ENCODE results near the gene BRD8.
"Not testable (repeated sequence)": the region's sequence is repeated elsewhere in the genome, so short reads cannot be mapped to it uniquely, and the experiment has no call there.

BRD8 gene

DNA sequence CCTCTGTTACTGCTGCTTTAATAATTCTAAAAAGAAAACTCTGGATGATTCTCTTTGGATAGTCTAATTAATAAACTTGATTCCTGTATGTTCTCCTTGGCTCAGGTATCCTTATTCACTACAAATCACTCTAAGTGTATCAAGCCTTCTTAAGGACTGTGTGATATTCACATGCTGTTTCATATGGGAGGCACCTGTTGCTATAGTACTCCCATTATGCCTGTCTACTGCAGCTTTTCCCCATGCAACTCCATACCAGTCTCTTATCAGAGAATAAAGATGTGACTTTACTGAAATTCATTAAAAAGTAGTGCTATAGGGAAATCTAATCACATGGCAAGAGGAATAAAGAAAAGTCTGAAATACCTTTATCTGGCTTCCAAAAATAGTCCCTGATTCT lies 14.7 kb downstream of the BRD8 start:
- no peak for DNase-seq (ENCODE audit: low spot score)

DNA sequence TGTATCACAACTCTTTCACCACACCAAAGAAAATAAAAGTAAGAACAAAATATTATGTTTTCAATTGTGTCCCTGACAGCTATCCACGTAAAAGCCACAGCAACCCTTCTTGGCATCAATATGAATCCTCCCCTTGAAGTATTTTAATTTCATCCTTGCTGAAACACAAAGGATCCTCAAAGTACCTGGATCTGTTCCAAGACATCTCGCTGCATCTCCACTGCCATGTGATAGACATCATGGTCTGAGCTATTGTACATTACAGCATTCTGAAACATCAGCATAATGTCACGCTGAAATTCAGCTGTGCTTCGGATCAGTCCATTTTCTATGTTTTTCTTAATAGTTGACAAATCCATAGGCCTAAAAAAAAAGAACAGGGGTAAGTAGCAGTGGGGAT lies 17.7 kb downstream of the BRD8 start:
- DNase-seq (ENCODE audit: low spot score): no peak

DNA sequence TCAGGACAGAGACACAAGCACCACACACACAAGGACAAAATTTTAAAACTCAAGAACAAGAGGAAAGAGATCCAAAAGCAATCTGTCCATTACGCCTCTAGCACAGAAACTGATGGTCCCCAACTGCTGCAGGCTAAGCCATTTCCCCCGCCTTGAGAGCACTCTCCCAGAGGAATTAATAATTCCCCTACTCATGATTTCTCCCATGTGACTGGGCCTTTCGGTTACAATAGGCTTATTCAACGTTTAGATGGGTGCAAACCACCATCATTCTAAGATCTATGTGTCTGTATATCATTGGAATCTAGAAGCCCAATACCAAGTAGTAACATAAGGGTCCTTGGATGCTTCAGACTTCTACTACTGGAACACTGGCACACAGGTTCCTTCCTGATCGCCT lies 18.8 kb downstream of the BRD8 start:
- no peak for DNase-seq (ENCODE audit: low spot score)

DNA sequence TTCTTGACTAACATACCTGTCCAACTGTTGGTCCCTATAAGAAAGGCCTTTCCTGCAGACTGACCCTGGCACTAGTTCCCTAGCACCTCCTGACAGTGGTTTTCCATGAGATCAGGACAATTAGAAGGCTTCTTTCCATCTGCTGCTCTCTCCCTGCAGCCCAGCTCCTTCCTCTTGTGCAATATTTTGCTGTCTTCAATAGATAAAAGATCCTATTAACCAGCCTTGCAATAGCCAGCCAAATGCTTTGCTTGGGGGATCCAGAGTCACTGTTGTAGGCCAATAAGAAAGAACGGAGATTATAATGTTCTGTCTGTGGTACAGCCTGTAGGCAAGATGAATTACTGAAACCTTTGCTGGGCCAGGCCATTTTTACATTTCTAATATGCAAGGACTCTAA lies 20.8 kb downstream of the BRD8 start:
- no peak for DNase-seq (ENCODE audit: low spot score)

DNA sequence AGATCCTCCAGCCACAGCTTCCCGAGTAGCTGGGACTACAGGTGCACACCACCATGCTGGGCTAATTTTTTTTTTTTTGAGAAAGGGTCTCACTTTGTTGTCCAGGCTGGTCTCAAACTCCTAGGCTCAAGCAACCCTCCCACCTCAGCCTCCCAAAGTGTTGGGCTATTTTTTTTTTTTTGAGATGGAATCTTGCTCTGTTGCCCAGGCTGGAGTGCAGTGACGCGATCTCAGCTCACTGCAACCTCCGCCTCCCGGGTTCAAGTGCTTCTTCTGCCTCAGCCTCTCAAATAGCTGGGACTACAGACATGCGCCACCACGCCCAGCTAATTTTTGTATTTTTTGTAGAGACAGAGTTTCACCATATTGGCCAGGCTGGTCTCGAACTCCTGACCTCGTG lies 22.5 kb downstream of the BRD8 start:
- DNase-seq (ENCODE audit: low spot score): not testable (repeated sequence)

DNA sequence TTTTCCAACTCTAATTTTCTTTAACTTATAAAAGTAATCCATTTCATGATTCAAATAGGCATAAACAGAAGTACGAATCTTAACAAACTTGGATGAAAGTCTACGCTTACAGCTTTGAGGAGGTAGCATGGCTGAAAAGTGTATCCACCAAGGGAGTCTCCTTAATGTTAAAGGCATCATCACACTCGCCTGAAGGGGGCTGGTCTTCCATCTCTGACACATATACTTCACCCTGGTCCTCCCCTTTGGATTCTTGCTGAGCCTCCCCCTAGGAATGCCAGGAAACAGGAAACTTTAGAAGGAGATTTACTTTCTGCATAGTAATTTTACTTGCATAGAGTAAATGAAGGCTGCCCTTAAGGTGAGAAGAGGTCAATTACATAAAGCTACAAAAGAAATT lies 28.9 kb downstream of the BRD8 start:
- no peak for DNase-seq (ENCODE audit: low spot score)

DNA sequence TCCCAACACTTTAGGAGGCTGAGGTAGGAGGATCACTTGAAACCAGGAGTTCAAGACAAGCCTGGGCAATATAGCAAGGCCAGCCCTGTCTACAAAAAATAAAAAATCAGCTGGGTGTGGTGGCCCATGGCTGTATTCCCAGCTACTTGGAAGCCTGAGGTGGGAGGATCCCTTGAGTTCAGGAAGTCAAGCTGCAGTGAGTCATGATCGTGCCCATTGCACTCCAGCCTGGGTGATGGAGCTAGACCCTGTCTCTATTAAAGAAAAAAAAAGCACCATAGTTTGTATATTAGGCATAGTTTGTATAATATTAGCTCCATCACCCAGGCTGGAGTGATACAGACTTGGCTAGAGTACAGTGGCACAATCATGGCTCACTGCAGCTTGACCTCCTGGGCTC lies 29.6 kb downstream of the BRD8 start:
- no peak for DNase-seq (ENCODE audit: low spot score)

DNA sequence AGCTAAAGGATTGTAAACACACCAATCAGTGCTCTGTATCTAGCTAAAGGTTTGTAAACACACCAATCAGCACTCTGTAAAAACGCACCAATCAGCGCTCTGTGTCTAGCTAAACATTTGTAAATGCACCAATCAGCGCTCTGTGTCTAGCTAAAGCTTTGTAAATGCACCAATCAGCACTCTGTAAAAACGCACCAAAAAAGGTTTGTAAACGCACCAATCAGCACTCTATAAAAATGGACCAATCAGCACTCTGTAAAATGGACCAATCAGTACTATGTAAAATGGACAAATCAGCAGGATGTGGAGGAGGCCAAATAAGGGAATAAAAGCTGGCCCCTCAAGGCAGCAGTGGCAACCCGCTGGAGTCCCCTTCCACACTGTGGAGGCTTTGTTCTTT lies 34.9 kb downstream of the BRD8 start:
- not testable (repeated sequence) for DNase-seq (ENCODE audit: low spot score)

DNA sequence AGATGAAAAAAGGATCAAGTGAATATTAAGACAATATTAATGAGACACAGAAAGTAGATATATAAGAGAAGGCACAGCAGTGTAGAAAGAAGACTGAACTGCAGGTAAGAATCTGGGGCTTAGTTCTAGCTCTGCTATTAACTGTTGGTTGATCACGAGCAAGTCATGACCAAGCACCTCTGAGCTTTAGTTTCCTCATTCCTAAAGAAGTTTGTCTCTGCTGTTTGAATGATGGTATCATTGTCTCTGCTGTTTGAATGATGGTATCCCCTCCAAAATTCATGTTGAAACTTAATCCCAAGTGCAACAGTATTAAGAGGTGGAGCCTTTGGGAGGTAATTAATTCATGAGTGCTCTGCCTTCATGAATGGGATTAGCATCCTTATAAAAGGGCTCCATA lies 36.7 kb downstream of the BRD8 start:
- DNase-seq (ENCODE audit: low spot score): no peak

DNA sequence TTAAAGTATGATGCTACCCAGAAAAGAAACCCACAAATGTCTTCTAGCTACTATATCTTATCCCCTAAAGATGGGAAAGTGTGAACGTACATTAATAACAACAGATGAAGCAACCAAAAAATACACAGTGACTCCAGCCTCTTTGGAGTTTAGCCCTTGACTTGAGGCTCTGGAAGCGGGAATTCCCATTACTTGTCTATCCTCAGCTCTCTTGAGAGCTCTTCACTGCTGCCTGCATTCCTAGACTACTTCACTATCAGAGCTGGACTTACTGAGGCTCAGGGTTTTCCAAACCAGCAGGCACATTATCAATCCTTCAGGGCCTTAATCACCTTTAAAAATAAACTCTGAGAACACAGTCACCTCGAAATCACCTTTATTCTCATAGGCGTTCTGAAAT lies 38.2 kb downstream of the BRD8 start:
- no peak for DNase-seq (ENCODE audit: low spot score)

DNA sequence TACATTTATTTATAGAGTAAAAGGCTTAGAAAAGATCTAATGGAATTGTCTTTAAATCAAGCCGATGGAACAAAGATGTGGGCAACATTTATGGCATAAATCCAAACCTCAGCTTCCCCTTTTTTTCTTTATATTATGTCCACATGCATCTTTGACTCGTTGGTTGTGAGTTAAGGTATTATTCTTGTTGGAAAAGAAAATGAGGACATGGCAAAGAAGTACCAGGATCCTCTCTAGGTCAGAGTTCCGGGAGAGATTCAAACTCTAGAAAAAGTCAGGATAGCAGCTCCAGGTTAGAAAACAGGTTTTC lies 38.7 kb downstream of the BRD8 start:
- DNase-seq (ENCODE audit: low spot score): no peak

DNA sequence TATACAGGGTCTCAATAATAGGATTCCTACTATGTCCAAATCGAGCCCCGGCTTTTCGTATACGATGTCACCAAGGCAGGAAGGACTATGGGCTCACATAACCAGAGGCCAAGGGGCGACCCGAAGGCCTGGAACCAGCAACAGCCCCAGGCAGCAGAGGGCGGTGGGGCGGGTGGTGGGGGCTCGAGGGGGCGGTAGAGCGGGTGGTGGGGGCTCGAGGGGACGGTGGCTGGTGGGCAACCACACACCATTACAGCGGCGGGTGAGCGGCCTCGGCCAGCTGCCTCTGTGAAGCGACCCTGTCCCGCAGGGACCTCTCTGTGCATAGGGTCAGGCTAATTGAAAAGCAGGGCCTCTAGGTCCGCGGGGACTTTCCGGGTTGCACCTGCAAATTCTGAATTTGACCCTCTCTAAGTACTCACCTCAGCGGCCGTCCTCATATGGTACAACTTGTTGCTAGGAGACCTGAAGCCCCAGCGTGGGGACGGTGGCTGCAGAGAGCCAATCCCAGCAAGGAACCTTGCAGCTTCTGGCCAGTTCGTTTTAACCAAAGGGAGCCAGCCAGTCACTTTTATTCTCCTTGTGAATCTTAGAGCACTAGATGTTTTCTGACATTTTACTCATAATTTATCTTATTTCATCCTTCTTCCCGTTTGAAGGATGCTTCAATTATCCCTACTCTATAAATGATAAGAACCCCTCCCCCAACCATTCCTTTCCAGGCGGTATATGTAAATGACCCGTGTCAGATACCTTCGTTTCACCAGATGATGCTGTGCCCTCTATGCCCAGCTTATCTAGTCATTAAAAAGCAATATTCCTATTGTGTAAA lies 39.3 kb downstream of the BRD8 start, which contains the start of gene NME5:
Gene NME5 (minus strand): TSS at position 480 of the 832 bp plus-strand sequence. CDS start 648 bp downstream, outside the sequence.
- peak; percentile 73 for DNase-seq (ENCODE audit: low spot score)

DNA sequence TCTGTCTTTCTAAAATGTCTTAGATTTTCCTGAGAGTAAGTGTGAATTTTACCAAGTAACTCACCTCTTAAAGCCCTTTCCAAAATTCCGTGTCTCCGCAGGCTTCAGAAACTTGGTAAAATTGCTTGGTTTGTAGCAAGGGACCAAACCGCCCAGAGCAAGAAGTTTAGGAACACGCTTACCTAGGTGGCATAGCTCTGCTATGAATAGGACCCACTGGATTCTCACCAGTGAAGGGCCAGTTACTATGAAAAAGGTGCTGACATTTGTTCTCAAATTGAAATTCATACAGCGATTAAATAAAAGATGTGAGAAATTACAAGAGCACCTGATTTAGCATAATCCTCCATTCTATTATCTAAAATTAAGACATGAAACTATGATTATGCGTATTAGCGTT lies 45.9 kb downstream of the BRD8 start:
- no peak for DNase-seq (ENCODE audit: low spot score)

DNA sequence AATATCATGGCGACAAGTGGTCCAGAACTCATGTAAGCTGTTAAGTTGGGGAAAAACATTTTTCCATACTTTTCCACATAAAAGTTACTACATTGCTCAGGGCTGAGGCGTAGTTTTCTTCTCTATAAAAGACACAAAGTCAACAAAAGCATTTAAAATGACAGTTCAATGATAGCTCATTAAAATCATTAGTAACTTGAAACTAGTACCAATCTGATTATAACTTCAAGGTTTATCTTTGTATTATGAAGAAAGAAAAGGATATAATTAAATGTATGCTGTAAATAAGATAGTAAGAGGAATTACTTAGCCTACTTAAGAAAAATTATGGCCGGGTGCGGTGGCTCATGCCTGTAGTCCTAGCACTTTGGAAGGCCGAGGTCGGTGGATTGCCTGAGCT lies 49.1 kb downstream of the BRD8 start:
- DNase-seq (ENCODE audit: low spot score): no peak

DNA sequence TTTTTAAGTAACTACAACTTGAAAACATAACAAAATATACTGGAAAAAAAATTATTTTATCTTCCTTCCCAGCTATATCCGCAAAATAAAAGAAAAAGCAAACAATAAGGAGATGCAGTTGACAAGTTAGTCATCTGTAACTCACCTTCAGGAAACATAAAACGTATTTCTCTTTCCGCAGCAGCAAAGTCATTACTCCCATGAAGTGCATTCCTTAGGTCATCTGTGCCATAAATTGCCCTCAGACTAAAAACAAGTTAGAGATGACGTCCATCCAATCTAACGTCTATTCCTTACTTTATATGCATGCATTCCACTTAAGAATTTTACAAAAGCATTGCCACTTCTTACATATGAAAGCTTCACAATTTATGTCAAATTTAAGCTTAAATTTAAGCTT lies 50.1 kb downstream of the BRD8 start:
- no peak for DNase-seq (ENCODE audit: low spot score)

DNA sequence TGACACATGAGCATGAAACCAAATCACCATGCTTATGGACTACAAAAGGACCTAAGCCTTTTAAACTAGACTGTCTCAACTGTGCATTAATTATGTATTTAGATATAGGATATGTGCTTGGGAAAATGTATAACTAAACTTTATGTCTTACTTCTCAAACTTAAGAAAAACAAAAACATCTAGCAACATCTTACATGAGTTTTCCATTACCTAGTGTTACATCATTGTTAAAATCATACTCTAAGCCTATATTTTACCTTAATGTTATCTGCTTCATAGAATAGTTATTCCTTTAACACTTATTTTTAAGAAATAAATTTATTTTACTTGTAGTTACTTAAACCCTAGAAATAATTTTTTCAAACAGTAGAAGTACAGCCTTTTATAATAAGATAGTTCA lies 63.2 kb downstream of the BRD8 start:
- no peak for DNase-seq (ENCODE audit: low spot score)

DNA sequence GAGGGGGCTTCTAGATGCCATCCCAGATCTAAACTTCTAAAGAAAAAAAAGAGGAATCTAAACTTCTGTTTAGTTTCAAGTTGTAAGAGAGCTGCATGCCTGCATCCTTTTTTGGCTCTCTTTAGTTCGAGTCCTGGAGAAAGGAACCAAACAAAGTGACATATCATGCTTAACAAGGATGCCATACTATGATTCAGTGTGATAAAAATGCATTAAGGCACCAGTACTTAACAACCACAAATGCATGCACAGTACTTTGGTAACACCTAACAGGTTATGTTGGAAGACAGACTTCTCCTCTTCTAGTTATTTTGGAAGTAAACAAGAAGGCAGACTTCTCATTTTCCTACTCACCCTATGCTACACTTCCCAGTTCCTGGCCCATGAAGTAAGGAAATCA lies 66.5 kb downstream of the BRD8 start:
- DNase-seq (ENCODE audit: low spot score): no peak

DNA sequence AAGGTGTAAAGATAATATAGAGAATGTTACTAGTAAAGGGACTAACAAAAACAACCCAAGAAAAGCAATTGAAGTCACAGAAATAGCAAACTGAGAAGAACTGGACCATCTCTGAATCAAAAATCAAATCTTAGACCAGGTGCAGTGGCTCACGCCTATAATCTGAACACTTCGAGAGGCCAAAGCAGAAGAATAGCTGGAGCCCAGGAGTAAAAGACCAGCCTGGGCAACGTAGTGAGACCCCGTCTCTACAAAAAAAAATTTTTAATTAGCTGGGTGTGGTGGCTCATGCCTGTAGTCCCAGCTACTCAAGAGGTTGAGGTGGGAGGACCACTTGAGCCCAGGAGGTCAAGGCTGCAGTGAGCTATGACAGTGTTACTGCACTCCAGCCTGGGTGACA lies 67.2 kb downstream of the BRD8 start:
- no peak for DNase-seq (ENCODE audit: low spot score)

DNA sequence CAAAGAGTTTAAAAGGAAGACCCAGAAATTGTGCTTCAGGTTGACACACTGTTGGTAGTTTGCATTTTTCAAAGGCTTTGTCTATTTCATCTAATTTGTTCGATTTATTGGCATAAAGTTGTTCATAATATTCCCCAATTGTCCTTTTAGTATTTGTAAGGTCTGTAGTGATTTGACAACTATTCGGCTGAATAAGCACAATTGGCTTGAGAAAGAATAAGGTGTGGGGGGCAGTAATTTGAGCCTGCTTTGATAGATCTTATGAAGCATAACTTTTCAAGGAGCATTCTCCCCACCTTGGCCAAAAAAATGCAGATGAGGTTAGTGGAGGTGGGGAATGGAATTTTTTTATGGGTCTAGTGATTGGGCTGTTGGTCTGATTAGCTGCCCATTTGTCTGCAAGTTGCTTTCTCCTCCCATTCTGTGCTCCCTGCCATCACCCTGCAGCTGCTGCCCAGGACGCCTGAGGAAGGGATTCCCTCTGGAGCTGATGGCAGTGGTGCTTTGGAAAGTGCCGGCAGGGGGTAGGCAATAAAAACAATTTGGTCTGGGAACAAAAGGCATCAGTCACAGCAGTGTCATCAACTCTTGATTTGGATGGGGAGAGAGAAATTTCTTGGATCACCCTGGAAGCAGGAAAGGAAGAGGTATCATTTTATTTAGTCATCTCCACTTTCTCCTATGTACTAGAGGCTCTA lies 68.0 kb downstream of the BRD8 start:
- no peak for DNase-seq (ENCODE audit: low spot score)

DNA sequence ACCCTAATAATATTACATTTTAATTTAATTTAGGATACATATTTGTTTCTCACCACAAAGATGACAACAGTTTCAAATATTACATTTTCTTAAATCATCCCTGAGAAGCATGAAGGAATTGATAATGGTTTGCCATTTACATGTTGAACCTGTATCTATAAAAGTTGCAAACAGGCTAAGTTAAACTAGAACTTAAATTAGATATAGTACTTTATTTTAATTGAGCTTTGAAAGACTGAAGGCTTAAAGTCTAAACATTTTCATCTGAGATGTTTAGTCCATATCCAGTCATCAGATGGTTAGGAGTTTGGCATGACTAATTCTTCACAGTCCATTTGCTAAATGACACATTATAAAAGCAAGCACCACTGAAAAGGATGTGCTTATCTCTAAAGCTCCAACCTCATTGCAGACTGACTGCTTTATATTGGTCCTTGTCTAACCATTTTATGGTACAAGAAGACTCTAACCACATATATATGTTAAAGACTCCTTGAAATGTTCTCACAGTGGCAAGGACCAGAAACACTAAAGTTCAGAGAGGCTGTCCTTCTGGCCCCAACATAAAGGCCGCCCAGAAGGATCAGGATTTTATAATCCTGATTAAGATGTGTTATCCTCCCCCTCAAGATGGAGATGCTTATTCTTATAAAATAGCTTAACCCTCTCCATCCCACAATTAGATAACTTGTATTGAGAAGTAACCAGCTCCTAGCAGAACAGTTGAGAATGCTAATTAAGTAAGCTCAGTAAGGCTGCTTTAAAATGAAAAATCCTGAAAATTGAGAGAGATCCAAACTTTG lies 68.8 kb downstream of the BRD8 start:
- no peak for DNase-seq (ENCODE audit: low spot score)

DNA sequence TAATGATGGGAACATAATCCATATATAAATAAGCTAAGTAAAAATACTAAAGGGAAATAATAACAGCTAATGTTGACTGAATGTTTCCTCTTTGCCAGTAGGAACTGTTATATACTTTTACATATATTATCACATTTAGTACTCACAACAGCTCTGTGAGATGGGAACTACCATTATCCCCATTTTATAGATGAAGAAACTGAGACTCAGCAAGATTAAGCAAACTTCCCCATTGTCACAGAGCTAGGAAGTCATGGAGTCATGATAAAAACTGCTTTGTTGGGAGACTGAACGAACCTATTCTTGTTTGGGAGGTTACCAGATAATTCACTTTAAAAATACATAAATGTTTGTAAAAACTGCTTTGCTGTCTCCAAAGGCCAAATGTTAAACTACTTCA lies 71.2 kb downstream of the BRD8 start:
- no peak for DNase-seq (ENCODE audit: low spot score)

DNA sequence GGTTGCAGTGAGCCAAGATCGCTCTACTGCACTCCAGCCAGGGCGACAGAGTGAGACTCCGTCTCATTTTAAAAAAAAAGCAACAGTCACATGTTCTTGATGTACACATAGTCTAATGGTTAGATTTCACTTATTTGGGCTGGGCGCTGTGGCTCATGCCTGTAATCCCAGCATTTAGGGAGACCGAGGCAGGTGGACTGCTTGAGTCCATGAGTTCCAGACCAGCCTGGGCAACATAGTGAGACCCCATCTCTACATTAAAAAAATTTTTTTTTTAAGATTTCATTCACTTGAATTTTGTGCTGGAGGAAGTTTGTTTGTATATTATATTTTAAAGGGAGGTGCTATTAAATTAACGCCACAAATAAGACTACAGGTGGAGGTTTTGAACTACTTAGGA lies 72.7 kb downstream of the BRD8 start:
- DNase-seq (ENCODE audit: low spot score): no peak

DNA sequence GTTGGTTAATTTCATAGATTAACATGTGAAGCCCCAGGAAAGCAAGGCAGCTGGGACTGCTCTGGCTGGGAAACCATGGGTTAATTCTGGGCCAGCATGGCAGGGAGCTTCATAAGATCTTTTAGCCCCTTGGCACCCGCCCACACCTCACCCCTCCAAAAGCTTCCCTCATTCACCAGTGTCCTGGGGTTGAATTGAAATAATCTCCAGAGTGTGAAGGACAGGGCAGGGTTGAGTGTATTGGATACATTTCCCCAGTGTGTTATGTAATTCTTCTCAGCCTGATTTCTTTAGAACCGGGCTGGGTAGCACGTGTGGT lies 75.2 kb downstream of the BRD8 start:
- no peak for DNase-seq (ENCODE audit: low spot score)

Measured in SK-N-DZ (cell line).